ENCODE results near the gene ADPRS.

GRCh38 chr1:36136535-36136934, 47.8 kb downstream of the ADPRS start:
- TF ChIP-seq, protein P1, sequence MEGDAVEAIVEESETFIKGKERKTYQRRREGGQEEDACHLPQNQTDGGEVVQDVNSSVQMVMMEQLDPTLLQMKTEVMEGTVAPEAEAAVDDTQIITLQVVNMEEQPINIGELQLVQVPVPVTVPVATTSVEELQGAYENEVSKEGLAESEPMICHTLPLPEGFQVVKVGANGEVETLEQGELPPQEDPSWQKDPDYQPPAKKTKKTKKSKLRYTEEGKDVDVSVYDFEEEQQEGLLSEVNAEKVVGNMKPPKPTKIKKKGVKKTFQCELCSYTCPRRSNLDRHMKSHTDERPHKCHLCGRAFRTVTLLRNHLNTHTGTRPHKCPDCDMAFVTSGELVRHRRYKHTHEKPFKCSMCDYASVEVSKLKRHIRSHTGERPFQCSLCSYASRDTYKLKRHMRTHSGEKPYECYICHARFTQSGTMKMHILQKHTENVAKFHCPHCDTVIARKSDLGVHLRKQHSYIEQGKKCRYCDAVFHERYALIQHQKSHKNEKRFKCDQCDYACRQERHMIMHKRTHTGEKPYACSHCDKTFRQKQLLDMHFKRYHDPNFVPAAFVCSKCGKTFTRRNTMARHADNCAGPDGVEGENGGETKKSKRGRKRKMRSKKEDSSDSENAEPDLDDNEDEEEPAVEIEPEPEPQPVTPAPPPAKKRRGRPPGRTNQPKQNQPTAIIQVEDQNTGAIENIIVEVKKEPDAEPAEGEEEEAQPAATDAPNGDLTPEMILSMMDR (IDR thresholded peaks at IDR 0.05; ENCODE audit: insufficient read depth, low read depth, low read length), result no peak
- no peak for TF ChIP-seq EZH2 (IDR thresholded peaks at IDR 0.05; ENCODE audit: insufficient read depth, low read length)

Data from astrocyte (in vitro differentiated cells and primary cell).